Activated CD8-positive, alpha-beta memory T cell treated with anti-CD3 and anti-CD28 coated beads, Interleukin-2, amount 50 U/mL, for 24 hours (primary cell): ENCODE results near the gene GPR176.
A peak's percentile ranks its signal among the peaks of the same experiment; 100 is the strongest.

Source experiments
- DNase-seq: peaks from one replicate; pipeline ENCODE4 v3.0.0-alpha.2; 2020; ENCODE audit errors: extremely low read depth

Gene GPR176

DNA sequence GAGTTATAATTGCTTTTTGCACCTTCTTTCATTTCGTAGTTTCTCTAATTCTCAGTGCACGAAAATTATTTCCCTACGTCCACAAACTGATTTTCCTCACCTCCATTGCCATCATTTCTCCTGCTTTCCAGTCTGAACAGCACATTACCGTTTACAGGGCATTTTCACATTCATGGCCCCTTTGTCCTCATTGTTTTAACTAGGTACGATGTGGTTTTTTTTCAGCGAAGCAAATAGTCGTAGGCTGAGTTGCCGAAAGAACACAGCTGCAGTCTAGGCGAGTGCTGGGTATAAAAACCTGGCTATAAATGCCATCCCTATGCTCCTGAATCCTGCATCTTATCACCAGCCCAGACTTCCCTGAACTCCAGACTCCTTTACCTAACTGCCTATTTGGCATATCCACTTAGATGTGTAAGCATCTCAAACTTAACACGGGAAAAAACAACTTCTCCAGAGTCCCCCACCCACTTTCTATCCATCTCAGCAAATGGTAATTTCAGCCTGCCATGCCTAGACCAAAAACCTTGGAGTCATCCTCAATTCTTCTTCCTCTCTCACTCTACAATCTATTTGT, 136.7 kb downstream of the GPR176 start:
- no peak for DNase-seq

DNA sequence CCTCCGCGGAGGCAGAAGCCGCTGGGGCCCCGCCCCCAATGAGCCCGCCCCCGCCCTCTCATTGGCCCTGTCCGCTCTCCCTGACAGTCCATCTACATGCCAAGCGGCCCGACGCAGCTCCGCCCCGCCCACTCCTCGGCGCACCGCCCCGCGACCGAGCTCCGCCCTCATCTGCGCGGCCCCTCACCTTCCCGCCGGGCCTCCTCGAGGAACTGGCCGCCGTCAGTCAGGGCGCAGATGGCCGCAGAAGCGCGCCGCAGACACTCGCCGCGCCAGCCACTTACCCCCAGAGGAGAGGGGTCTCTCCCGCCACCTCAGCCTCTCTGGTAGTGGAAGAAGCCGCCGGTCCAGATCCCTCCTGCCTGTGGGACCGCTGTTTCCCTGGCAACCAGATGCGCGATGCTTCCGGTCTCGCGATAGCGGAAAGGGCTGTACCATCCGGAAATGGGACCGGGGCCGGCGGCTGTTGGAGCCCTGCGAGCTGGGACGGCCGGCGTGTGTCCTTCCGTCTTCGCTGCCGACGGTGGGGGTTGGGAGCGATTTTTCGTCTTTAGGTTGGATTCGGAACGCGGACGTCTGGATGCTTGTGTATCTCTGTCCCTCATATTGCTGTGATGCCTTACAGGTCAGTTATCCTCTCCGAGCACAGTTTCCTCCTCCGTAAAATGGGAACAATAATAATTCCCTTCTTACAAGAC, 137.5 kb downstream of the GPR176 start, which contains the start of gene FSIP1:
Gene FSIP1 (minus strand): TSS at position 401 of the 698 bp plus-strand sequence. CDS start 6,317 bp downstream, outside the sequence.
- peak; percentile 92 for DNase-seq

DNA sequence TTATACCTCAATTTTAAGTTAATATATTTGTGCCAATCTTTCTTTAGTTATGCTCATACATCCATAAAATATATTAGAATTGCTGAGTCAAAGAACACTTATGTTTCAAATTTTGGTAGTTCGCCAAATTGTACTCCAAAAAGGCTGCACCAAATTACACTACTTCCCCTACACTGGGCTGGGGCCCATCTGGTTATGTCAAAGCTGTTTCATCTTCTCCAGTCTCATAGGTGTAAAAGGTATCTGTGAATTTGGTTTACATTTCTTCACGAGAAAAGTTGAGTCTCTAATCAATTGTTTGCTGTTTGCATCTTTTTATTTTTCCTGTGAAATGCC, 138.1 kb downstream of the GPR176 start:
- DNase-seq, result no peak

DNA sequence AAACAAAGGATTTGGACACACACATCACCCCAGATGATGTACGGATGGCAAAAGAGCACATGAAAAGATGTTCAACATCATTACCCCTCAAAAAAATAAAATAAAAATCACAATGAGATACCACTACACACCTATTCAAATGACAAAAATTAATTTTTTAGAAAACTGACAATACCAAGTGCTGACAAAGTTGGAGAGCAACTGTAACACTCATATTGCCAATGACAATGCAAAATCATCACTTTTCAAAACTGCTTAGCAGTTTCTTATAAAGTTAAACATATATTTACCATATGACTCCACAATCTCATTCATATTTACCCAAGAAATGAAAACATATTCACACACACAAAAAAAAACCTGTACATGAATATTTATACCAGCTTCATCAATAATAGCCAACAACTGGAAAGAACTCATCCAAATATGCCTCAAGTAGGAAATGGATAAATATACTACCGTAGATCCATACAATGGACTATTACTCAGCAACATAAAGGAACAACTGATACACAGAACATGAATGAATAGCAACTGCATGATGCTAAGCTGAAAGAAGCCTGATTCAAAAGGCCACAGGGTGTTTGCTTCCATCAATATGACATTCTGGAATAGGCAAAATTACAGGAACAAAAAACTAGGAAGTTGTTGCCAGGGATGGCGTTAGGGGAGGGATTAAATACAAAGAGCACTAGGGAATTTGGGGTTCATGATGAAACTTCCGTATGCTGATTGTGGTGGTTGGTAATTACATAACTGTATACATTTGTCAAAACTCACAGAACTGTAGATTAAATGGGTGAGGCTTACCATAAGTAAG, 138.7 kb downstream of the GPR176 start:
- no peak for DNase-seq

DNA sequence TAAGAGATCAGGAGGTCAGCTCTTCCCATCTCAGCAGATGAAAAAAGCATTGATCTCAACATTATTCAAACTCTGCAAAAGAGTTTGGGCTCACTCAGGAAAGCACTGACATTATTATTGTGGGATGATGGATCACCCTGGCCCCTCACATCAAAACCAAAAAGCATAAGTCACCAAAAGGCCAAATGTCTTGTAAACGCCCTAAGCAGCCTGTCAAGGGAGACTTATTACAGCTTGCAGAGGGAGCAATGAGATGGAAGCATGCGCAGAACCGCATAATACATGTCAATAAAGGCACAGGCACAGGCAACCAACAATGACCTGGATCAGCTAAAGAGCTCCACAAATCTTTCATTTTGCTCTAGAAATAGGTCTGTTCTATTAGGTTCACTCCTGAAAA, 142.0 kb downstream of the GPR176 start:
- no peak for DNase-seq

DNA sequence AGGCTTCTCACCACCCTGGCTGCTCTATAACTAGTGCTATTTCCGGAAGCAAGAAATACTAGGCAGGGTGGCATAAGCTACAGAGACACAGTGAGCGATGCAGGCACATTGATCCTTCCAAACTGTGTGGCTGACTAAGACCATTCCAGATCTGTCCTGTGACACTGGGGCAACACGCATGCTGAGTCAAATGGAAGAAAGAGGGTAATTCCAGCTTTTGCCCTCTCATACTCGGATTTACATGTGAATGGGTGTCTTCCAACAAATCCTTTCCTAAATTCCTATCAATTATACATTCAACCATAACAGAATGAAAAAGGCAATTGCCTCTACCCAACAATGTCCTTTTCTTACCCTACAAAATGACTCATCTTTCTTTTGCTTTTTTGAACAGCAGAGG, 142.6 kb downstream of the GPR176 start:
- no peak for DNase-seq

DNA sequence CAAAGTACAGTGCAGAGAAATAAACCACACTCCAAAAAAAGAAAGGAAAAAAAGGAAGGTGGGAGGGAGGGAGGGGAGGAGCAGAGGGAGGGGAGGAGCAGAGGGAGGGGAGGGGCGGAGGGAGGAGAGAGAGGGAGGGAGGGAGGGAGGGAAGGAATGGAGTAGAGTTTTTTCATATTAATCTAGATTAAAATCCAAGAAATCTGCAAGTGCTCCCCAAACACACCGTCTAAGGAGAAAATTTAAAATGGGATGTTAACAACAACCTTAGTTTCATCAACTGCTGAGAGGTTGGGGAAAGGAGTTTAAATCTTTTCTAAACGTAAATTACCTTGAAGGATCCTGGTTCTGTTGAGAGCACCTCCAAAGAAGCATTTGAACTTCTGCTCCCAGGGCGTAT, 144.0 kb downstream of the GPR176 start:
- DNase-seq, result no peak

DNA sequence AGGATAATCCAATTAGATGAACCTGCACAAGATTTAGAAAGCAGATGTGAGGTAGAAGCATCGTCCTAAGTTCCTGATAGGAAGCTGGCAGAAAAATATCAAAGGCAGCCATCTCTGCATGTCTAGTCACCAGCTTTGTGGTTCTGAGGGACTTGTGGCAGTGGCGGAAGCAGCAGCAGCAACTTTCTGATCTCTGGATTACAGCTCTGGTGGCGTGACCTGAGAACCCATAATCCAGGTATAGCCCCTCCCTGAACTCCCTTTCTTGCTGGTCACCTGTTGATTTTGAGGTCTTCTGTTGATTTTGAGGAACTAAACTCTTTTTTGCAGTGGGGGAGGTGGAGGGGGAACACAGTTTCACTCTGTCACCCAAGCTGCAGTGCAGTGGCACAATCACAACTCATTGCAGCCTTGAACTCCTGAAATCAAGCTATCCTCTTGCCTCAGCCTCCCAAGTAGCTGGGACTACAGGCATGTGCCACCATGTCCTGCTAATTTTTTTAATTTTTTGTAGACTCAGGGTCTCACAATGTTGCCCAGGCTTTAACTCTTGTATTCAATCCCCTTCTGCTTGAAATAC, 145.3 kb downstream of the GPR176 start:
- DNase-seq, result no peak

DNA sequence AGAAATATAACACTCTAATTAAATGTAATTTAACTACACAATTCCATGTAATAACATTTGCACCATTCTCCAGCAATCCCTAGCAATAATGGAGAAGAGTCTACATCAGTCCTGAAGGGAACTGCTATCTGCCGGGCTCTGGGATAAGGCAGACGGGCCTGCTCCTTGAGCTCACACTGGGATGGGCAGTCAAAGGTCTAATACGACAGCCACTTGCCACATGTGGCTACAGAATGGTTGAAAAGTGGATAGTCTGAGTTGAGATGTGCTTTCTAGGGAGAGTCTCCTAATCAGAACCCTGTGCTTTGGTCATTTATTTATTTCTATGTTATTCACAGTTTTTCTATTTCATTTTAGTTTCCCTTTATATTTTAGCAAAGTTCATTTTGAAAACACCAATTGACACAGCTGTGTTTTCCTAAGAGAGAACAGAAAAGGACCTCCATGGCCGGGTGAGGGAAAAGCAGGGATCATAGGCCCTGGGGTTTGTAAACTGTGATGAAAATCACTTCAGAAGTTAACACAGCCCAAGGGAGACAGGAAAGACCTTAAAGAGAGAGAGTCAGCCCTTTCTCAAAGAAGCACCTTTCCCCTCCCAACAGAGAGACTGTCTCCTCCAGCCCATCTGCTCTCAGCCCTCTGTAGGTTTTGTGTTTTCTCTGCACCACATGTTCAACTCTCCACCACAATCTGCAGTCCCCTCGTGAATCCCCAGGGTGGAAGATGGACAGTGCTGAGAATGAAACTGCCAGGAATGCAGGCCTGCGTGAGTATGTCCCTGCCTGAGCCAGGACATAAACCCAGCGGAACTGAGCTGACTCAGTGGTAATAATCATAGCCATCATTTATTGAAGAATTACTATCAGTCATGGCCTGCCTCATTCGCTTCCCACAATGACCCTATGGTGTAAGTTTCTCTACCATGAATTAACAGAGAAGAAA, 149.0 kb downstream of the GPR176 start:
- DNase-seq, result no peak

DNA sequence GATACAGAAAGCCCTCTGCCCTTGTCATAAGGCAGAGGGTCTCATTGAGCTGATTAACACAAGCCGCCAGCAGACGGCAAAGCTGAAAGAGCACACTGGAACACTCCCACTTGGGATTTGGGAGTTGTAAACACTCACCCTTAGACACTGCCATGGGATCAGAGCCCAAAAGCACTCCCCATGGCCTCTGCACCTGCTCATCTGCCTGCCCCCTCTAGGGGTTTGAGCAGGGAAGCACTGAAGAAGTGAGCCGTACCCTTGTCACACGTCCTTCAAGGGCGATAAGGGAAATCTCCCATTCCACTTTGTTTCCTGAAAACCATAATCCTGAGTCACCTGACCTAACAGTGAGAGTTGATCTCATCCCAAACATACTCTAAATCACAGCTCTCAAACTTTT, 152.1 kb downstream of the GPR176 start:
- DNase-seq, result no peak

DNA sequence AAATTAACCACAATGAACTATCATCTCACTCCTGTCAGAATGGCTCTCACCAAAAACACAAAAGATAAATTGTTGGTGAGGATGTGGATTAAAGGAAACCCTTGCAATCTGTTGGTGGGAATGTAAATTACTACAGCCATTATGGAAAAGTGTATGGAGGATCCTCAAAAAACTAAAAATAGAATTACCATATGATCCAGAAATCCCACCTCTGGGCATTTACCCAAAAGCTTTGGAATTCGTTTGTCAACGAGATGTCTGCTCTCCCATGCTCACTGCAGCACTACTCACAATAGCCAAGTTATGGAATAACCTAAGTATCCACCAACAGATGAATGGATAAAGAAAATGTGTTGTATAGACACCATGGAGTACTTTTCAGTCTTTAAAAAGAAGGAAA, 159.1 kb downstream of the GPR176 start:
- no peak for DNase-seq

DNA sequence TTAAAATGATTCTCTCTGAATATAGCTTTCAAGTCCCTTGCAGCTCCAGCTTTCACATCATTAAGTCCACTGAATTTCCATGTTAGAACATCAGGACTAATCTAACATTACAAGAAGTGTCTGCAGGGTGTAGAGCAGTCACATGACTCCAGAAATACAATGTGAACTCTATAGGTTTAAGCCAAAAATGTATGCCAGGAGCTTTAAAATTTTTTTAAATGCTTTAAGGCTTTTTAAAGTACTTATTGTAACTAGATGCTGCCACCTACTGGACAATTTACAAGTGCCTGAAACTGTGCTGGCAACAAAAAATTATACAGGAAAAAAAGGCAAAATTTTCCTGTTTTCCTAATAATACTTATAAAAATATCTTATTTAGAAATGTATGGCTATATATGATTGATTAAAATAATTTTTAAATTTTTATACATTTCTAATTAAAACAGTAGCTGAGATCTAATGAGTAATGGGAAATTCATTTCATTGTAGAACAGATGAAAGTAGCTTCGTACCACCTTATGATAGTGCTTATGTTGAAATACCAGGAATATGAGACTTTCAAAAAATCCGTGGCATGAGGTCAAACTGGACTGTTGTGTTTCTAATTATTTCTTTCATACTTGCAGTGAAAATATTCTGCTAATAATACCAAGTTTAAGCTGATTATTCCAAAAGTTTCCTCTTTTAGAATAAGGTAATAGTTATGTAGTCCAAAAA, 163.1 kb downstream of the GPR176 start:
- DNase-seq, result no peak

DNA sequence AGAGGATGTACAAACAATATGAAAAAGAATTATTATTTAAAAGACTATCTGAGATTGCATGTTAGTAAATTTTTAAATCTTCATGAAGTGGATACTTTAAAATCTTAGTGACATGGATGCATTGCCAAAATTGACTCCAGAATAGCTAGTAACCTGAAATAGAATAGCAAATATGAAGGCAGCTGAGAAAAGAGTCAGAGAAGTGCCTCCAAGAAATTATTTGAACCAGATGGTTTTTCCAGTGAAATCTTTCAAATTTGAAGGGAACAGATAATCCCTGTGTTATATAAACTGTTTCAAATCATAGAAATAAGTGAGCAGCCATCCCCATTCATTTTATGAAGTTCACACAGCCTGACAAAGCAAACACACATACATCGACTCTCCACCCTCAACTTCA, 167.1 kb downstream of the GPR176 start:
- no peak for DNase-seq

DNA sequence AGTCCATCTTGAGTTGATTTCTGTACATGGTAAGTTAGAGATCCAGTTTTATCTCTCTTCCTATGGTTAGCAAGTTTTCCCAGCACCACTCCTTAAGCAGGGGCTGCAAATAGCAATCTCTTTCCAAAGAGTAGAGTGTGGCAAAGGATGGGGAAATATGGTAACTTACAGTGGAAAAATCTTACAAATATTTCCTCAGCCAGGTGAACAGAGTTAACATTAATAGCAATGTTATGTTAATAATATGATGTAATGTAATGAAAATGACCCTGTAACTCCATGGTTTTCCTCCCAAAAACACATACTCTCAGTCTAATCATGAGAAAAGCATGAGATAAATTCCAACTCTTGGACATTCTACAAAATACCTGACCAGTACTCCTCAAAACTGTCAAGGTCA, 167.8 kb downstream of the GPR176 start:
- no peak for DNase-seq
